ENCODE measurements around the gene STXBP4. TPM values are rescaled to one million over a fixed set of nuclear protein-coding genes. Genes with fewer than 3 reads are reported as not detected.

Gene STXBP4
- polyA plus RNA-seq, 1 donor (not counting 4 experiments of a cell fraction or from before 2014, with no cell fraction given): 4.2 TPM

- Histone ChIP-seq H3K4me1 (ENCODE audit: control insufficient read depth, extremely low read depth, insufficient read depth, low read length) (no peaks in the 10 kb centered on the region), H3K27me3 (ENCODE audit: control insufficient read depth, extremely low read depth, insufficient read depth, low read length) (no peaks in the 10 kb centered on the region), H2AFZ (ENCODE audit: control insufficient read depth, low read length) (no peak overlapping the region), H3K4me2 (ENCODE audit: control insufficient read depth, extremely low read depth, insufficient read depth, low read depth, low read length) (no peak overlapping the region), H3K9me1 (ENCODE audit: control insufficient read depth, extremely low read depth, insufficient read depth, low read length) (no peaks in the 10 kb centered on the region), H3K9me3 (ENCODE audit: control insufficient read depth, low read depth, low read length) (no peaks in the 10 kb centered on the region), H3K36me3 (ENCODE audit: control insufficient read depth in 2 of 2, extremely low read depth in 1 of 2, insufficient read depth in 2 of 2, low read length in 2 of 2) (peaks cover 8 to 11% of the 10 kb centered on the region in 2 experiments), H3K9ac (ENCODE audit: control insufficient read depth, extremely low read depth, insufficient read depth, low read length) (no peak overlapping the region), H4K20me1 (ENCODE audit: control insufficient read depth, extremely low read depth, insufficient read depth, low read length) (no peaks in the 10 kb centered on the region), H3K27ac (ENCODE audit: control insufficient read depth, insufficient read depth, low read length) (no peak overlapping the region), H3K79me2 (ENCODE audit: control insufficient read depth, insufficient read depth, low read length) (no peaks in the 10 kb centered on the region), H3K4me3 (ENCODE audit: control insufficient read depth in 2 of 3, extremely low read depth in 1 of 3, insufficient read depth in 2 of 3, low read depth in 1 of 3, low read length in 3 of 3) (no peak overlapping the region)
- dilution Hi-C loops (cut with MboI; ENCODE audit: extremely low pct_ligation_motif_present, low sequenced_read_pairs): no loop called here
- no peak for FAIRE-seq
- no peak for TF ChIP-seq EZH2 (IDR thresholded peaks at IDR 0.05; ENCODE audit: low read length)
- no peak for TF ChIP-seq CTCF (optimal IDR thresholded peaks at IDR 0.05 in 1 of 3, IDR thresholded peaks at IDR 0.05 in 1 of 3, conservative IDR thresholded peaks at IDR 0.05 in 1 of 3; ENCODE audit: extremely low read depth in 1 of 3, insufficient read depth in 2 of 3, low read length in 3 of 3)
- DNase-seq (ENCODE audit: low read depth, low spot score): no peak
Measured at GRCh38 chr17:54933921-54934320, 34.6 kb upstream of the STXBP4 start.

DNA sequence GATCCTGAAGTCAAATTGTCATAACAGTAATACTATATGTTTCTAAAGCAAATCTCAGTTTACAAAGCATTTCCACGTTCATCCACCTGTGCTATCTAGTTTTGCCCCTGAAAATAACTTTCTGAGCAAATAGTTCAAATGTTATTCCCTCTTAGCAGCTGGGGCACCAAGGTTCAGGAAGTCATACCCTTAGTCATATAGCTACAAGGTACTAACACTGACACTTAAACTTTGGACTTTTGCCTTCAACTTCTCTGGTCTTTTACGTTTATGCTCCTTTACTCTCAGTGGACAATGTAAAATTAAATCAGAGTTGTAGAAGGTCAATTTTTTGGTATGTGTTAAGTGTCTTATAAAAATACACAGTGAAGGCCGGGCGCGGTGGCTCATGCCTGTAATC lies 33.1 kb upstream of the STXBP4 start:
- no peaks in the 10 kb centered on the region for H3K9me3 ChIP-seq (ENCODE audit: control insufficient read depth, low read depth, low read length)
- dilution Hi-C loops (cut with MboI; ENCODE audit: extremely low pct_ligation_motif_present, low sequenced_read_pairs): no loop called here
- no peak overlapping the region for H3K4me2 ChIP-seq (ENCODE audit: control insufficient read depth, extremely low read depth, insufficient read depth, low read depth, low read length)
- DNase-seq (ENCODE audit: low read depth, low spot score): no peak
- H3K27me3 ChIP-seq (ENCODE audit: control insufficient read depth, extremely low read depth, insufficient read depth, low read length): no peaks in the 10 kb centered on the region
- H3K9me1 ChIP-seq (ENCODE audit: control insufficient read depth, extremely low read depth, insufficient read depth, low read length): no peaks in the 10 kb centered on the region
- H2AFZ ChIP-seq (ENCODE audit: control insufficient read depth, low read length): no peak overlapping the region
- H3K9ac ChIP-seq (ENCODE audit: control insufficient read depth, extremely low read depth, insufficient read depth, low read length): no peak overlapping the region
- H3K4me3 ChIP-seq (ENCODE audit: control insufficient read depth in 2 of 3, extremely low read depth in 1 of 3, insufficient read depth in 2 of 3, low read depth in 1 of 3, low read length in 3 of 3): no peak overlapping the region
- H3K79me2 ChIP-seq (ENCODE audit: control insufficient read depth, insufficient read depth, low read length): no peaks in the 10 kb centered on the region
- H3K4me1 ChIP-seq (ENCODE audit: control insufficient read depth, extremely low read depth, insufficient read depth, low read length): no peaks in the 10 kb centered on the region
- H3K27ac ChIP-seq (ENCODE audit: control insufficient read depth, insufficient read depth, low read length): no peak overlapping the region
- no peaks in the 10 kb centered on the region for H4K20me1 ChIP-seq (ENCODE audit: control insufficient read depth, extremely low read depth, insufficient read depth, low read length)
- FAIRE-seq: no peak
- H3K36me3 ChIP-seq (ENCODE audit: control insufficient read depth in 2 of 2, extremely low read depth in 1 of 2, insufficient read depth in 2 of 2, low read length in 2 of 2): peaks cover 10 to 11% of the 10 kb centered on the region in 2 experiments
- TF ChIP-seq CTCF (optimal IDR thresholded peaks at IDR 0.05 in 1 of 3, IDR thresholded peaks at IDR 0.05 in 1 of 3, conservative IDR thresholded peaks at IDR 0.05 in 1 of 3; ENCODE audit: extremely low read depth in 1 of 3, insufficient read depth in 2 of 3, low read length in 3 of 3) (no peak), EZH2 (IDR thresholded peaks at IDR 0.05; ENCODE audit: low read length) (no peak)
